Prostate gland (tissue), 1 donor: ENCODE data around the gene GPR68.

Experiments used
- POLR2A ChIP-seq: fragments of 450-650 bp; IDR thresholded peaks from one replicate; pipeline ENCODE4 v1.6.1; 2016; ENCODE audit warnings: antibody characterized with exemption, mild to moderate bottlenecking
- POLR2AphosphoS5 ChIP-seq: sonication (generic); formaldehyde crosslinking; IDR thresholded peaks from one replicate; pipeline ENCODE4 v1.6.1; 2017; ENCODE audit warnings: antibody characterized with exemption

GRCh38 chr14:91256661-91257060, 12.2 kb upstream of the GPR68 start:
- TF ChIP-seq POLR2A (no peak), POLR2AphosphoS5 (no peak)
